Measurements from ENCODE around the gene MLLT1. TPM values are rescaled to one million over a fixed set of nuclear protein-coding genes. Genes with fewer than 3 reads are reported as not detected.

The MLLT1 gene
- total RNA-seq, 1 experiment from 2014 or later, result 29.0 TPM

DNA sequence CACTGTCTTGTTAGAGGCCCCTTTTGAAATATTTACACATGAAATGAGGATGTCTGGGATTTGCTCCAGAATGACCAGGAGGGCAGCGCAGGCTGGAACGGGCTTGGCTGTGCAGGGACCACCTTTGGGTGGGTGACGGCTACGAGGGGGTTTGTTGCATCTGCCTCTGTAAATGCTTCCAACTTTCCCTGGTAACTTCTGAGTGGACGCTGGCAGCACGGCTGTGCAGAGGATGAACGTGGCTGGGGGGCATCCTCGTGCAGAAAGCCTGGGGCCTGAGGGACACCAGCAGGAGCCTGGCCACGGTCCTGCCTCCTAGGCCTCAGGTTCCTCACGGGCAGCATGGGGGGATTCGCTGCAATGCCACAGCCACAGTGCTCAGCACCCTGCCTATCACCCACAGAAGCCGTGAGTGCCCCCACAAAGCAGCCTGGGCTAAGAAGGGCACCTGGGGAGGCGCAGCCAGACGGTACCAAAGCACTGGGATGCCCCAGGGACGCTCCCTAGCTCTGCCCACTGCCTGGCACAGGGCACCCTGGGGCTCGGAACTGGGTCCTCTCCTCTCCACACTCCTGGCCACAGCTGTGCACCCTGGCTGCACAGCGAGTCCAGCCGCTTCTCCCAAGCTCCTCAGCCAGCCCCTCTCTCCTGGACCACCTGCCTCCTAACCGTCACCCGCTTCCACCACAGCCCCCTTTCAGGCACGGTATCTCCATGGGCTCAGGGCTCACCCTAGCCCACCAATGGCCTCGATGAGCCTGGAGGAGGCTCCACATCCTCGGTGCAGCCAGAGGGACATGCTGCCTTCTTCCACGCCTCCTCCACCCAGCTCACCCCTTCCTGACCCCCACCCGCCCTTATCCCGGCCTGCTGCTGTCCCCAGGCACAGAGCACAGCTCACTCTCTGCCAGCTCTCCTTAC is 44.5 kb downstream of the MLLT1 start:
- Histone ChIP-seq H2AFZ (ENCODE audit: low read length) (no peak overlapping the region), H3K27me3 (ENCODE audit: low read length) (no peaks in the 10 kb centered on the region), H3K79me2 (ENCODE audit: low read length) (peaks cover 91% of the 10 kb centered on the region), H3K27ac (ENCODE audit: low read length) (no peak overlapping the region), H4K20me1 (ENCODE audit: low read length) (peaks cover 10% of the 10 kb centered on the region; the same call in 1 of the 2 replicates), H3K4me1 (ENCODE audit: insufficient read depth, low read length) (peaks cover 45% of the 10 kb centered on the region), H3K4me2 (ENCODE audit: low read length) (no peak overlapping the region), H3K9me2 (replicated peaks; ENCODE audit: low read length) (no peaks in the 10 kb centered on the region), H3K36me3 (ENCODE audit: low read depth, low read length) (peaks cover under 1% of the 10 kb centered on the region; the same call in 1 of the 2 replicates), H3K9ac (ENCODE audit: low read length) (no peak overlapping the region), H3K4me3 (ENCODE audit: low read length) (no peak overlapping the region), H3K9me3 (ENCODE audit: low read length) (no peaks in the 10 kb centered on the region), H3F3A (ENCODE audit: low read length, unreplicated experiment) (no peaks in the 10 kb centered on the region)
- no peak for TF ChIP-seq EZH2phosphoT487 (IDR thresholded peaks at IDR 0.05; ENCODE audit: borderline replicate concordance, low read length)
- TF ChIP-seq, protein P1, sequence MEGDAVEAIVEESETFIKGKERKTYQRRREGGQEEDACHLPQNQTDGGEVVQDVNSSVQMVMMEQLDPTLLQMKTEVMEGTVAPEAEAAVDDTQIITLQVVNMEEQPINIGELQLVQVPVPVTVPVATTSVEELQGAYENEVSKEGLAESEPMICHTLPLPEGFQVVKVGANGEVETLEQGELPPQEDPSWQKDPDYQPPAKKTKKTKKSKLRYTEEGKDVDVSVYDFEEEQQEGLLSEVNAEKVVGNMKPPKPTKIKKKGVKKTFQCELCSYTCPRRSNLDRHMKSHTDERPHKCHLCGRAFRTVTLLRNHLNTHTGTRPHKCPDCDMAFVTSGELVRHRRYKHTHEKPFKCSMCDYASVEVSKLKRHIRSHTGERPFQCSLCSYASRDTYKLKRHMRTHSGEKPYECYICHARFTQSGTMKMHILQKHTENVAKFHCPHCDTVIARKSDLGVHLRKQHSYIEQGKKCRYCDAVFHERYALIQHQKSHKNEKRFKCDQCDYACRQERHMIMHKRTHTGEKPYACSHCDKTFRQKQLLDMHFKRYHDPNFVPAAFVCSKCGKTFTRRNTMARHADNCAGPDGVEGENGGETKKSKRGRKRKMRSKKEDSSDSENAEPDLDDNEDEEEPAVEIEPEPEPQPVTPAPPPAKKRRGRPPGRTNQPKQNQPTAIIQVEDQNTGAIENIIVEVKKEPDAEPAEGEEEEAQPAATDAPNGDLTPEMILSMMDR (conservative IDR thresholded peaks at IDR 0.05; ENCODE audit: low read depth, low read length), result no peak
- no peak for TF ChIP-seq EZH2 (IDR thresholded peaks at IDR 0.05; ENCODE audit: low read length, unreplicated experiment)
- no TSS peak for BruUV-seq (replicated peaks)
- intact Hi-C loops (cut with micrococcal nuclease), result loop anchor here (5.0 kb wide), 1 partner anchor 37 kb away; no protein-coding TSS in a partner anchor
- ChIA-PET POLR2A (ENCODE audit: unreplicated experiment) (no interaction called here), CTCF (no interaction called here)
- ATAC-seq (no peak), DNase-seq (no peak)

DNA sequence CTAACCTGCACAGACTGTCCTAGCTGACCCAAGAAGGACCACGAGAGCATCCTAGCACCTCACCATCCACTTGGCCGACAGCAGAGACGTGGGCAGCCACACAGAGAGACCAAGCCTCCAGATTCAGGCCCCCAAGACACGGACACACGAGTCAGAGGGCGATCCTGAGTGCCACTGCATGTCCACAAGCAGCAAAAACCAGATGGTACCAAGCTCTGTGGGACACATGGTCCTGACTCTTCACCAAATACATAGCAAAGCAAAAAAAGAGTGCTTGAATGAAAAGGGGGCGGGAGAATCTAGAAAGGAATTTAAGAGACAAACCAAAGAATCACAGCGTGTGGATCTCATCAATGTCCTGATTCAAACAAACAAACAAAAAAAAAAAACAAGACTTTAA is 45.2 kb downstream of the MLLT1 start:
- Histone ChIP-seq H3F3A (ENCODE audit: low read length, unreplicated experiment) (no peaks in the 10 kb centered on the region), H3K4me1 (ENCODE audit: insufficient read depth, low read length) (peaks cover 42% of the 10 kb centered on the region), H2AFZ (ENCODE audit: low read length) (no peak overlapping the region), H3K36me3 (ENCODE audit: low read depth, low read length) (peaks cover 4% of the 10 kb centered on the region; the same call in 1 of the 2 replicates), H4K20me1 (ENCODE audit: low read length) (peaks cover 10% of the 10 kb centered on the region; the same call in 1 of the 2 replicates), H3K79me2 (ENCODE audit: low read length) (peaks cover 86% of the 10 kb centered on the region), H3K27me3 (ENCODE audit: low read length) (no peaks in the 10 kb centered on the region), H3K4me3 (ENCODE audit: low read length) (no peak overlapping the region), H3K9ac (ENCODE audit: low read length) (no peak overlapping the region), H3K4me2 (ENCODE audit: low read length) (no peak overlapping the region), H3K27ac (ENCODE audit: low read length) (no peak overlapping the region), H3K9me2 (replicated peaks; ENCODE audit: low read length) (no peaks in the 10 kb centered on the region), H3K9me3 (ENCODE audit: low read length) (no peaks in the 10 kb centered on the region)
- no peak for TF ChIP-seq EZH2phosphoT487 (IDR thresholded peaks at IDR 0.05; ENCODE audit: borderline replicate concordance, low read length)
- TF ChIP-seq EZH2 (IDR thresholded peaks at IDR 0.05; ENCODE audit: low read length, unreplicated experiment), result no peak
- TF ChIP-seq, protein P1 (conservative IDR thresholded peaks at IDR 0.05; ENCODE audit: low read depth, low read length), result no peak
- ChIA-PET CTCF (no interaction called here), POLR2A (ENCODE audit: unreplicated experiment) (no interaction called here)
- ATAC-seq (no peak), DNase-seq (no peak)
- intact Hi-C loops (cut with micrococcal nuclease), result no loop called here
- no TSS peak for BruUV-seq (replicated peaks)

All from PC-3 (cell line).